Measurements from ENCODE around the gene RSPRY1.

GRCh38 chr16:57204675-57205074 lies 18.5 kb downstream of the RSPRY1 start:
- TF ChIP-seq EP300 (IDR thresholded peaks at IDR 0.05; ENCODE audit: borderline replicate concordance in 1 of 2, low read depth in 1 of 2, low read length in 1 of 2) (no peak), CTCF (IDR thresholded peaks at IDR 0.05) (no peak), POLR2AphosphoS5 (IDR thresholded peaks at IDR 0.05; ENCODE audit: low read depth, low read length) (no peak), ZBTB33 (IDR thresholded peaks at IDR 0.05; ENCODE audit: borderline replicate concordance, low read depth) (no peak), RFX5 (IDR thresholded peaks at IDR 0.05; ENCODE audit: low read length) (no peak), IRF3 (IDR thresholded peaks at IDR 0.05; ENCODE audit: low read depth, low read length) (no peak), USF2 (IDR thresholded peaks at IDR 0.05; ENCODE audit: borderline replicate concordance, low read depth, low read length) (no peak), RXRA (IDR thresholded peaks at IDR 0.05; ENCODE audit: borderline replicate concordance, low read depth) (no peak), MAX (IDR thresholded peaks at IDR 0.05; ENCODE audit: low read depth) (no peak), GABPA (IDR thresholded peaks at IDR 0.05; ENCODE audit: low read depth) (no peak), TAF1 (IDR thresholded peaks at IDR 0.05; ENCODE audit: borderline replicate concordance, low read depth, low read length) (no peak)

All from SK-N-SH (cell line).